Stimulated activated CD8-positive, alpha-beta memory T cell treated with anti-CD3 and anti-CD28 coated beads, Interleukin-7, amount 100 ng/mL, for 1 hour (primary cell): ENCODE results near the gene RHBDF2.
"Not testable (repeated sequence)": the region's sequence is repeated elsewhere in the genome, so short reads cannot be mapped to it uniquely, and the experiment has no call there.

Source experiments
- DNase-seq, 2 donors: peaks; one replicate each; pipeline ENCODE4 v3.0.0-alpha.2; 2020; ENCODE audit warnings: low read depth in 2 of 2

The RHBDF2 gene

DNA sequence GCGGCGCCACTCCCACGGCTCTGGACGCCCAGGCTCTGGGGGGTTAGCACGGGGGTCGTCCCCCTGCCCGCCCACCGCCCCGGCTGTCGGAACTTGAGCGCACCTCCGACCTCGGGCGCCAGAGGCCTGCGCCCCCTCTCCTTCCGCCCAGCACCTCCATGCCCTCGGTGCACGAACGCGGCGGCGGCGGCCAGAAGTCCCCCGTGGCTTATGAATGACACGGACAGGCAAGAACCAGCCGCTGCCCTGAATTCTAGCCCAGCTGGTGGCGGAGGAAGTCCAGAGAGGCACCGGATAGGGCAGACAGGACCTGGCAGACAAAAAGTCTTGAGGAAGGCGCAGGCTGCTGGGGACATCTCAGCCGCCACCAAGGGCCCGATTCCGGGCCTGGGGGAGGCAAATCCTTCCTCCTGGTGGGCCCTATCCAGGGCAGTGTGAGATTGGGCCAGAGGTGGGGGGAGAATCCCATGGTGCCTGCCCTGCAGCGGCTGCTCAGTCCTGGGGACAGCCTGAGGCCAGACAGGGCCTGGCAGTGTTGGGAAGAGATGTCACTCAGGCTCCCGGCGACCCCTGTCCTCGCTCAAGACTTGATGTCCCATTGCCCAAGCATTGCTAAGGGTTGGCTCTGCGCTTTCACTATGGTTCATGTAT, 37.2 kb upstream of the RHBDF2 start:
- DNase-seq: no peak

DNA sequence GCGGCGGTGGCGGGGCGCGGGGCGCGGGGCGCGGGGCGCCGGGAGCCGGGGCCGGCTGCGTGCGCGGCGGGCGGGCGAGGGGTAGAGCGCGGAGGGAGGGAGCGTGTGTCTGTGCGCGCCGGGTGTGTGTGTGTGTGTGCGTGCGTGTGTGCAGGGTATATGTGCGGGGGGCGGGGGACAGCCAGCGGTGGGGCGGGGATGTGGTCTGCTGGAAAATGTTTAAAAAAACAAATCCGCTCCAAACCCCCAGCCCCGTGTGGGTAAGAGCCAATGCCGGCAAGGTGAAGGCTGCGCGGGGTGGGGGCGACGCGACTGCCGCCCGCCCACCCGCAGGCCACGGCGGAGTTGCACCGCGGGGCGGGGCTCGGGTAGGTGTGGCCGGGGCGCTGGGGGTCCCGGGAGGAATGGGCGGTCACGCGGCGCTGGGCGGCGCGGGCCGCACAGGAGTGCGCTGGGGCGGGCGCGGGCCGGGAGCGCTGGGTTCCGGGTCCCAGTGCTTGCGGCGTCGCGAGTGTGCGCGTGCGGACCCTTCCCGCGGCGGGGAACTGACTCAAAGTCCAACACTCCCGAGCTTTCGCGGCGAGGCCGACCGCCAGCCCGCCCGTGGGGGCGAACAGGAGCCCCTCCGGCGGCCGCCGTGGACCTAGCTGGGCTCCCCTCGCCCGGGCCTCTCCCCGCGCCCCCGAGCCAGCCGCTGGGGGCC, 36.5 kb upstream of the RHBDF2 start, which contains the start of gene CYGB:
CYGB (minus strand) TSS at position 132 of the 703 bp plus-strand sequence. CDS start 167 bp downstream, outside the sequence.
- DNase-seq: no peak

- no peak for DNase-seq
Measured at GRCh38 chr17:76537288-76537577, 36.0 kb upstream of the RHBDF2 start.

DNA sequence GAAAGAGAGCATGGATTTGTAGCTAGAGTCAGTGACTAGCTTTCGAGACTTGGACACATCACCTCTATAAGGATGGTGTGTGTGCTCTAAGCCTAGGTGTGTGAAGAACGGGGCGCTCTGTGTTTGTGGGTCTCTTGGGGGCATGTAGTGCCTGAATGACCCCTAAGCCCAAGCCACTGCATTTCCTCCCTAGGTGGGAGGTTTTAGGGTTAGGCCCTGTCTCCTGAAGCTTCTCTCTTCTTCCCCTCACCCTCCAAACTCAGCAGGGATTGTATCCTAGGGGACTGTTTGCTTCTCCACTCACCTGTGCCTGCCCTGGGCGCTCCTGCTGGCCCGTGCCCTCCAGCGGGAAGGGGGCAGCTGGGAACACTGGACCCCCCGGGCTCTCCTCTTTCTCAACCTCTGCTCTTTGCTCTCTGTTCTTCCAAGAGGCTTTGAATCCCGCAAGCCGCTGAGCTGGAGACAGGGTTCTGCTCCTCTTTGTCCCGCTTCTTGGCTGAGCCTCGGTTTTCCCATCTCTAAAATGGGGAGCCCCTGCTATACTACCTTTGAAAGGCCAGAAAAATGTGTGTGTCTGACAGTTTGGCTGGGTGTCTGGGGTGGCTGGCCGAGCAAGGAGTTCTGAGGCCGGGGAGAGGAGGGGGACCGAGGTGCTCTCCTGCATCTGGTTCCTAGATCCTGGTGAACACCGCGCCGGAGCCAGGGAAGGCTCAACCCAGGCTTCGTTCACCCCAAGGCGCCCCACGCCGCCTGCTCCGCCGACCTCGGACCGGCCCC, 35.5 kb upstream of the RHBDF2 start:
- no peak for DNase-seq

DNA sequence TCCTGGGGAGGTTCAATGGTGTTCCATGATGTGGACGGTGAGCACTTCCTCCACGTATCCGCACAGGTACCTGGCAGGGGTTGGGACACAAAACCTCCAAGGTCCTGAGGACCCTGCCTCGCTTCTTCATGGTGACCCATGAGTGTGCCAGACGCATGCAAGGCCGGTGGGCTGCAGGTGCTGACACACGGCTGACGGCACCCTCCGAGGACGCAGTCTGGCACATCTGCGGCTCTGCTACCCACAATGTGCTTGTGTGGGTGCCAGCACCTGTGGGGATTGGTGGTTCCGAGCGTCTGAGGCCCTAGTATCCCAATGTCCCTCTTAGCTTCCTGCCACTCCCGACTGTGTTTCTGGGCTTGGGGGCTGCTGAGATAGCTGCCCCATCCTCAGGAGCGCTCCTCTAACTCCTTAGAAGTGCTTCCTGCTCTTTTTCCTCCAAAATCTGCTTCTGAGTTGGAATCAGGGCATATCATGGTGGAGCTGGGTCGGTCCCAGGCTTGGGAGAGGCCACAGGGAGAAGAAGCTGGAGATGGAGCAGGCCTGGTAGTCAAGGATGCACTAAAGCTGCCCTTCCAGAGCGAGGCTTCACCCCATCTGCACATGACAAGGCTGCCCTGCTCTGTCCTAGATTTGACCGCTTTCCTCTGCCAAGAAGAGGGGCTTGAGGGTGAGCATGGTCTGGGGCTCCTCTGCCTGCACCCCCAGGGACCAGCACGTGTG, 34.7 kb upstream of the RHBDF2 start:
- no peak for DNase-seq

DNA sequence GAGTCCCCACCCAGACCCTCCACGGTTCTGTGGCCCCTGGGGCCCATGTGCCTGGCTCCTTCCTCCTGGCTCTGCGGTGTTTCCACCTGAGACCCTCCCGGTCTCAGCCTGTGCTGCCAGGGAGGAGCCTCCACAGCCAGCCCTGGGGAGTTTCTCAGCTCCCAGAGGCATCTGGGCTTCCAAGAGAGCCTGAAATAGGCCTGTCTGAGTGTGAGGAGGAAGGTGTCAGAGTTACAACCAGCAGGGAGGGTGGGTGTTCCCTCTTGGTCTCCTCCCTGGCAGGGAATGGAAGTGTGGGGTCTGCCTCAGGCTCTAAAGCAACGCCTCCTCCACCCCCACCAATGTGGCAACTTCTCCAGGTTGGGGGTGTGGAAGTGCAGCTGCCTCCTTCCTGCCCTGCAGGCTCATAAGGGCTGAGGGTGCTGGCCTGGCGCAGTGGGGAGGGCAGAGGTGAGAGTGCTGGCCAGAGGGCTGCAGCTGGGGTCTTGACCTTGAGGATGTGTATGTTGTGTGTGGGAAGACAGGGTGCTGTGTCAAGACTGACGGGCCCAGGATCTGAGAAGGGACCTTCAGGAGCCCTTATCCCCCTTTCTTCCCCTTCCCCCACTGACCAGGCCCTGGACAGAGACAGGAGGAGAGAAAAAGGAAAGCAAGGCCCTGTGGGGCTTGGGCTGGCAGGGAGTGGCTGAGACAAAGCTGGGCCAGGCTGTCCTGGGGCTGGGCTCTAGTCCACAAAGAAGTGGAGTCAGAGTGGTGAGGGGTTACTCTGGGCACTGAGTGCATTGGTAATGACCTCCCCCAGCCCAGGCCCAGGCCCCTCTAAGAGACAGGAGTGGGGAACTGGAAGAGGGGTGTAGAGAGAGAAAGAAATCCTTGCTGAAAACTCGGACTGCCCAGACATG, 33.9 kb upstream of the RHBDF2 start:
- no peak for DNase-seq

DNA sequence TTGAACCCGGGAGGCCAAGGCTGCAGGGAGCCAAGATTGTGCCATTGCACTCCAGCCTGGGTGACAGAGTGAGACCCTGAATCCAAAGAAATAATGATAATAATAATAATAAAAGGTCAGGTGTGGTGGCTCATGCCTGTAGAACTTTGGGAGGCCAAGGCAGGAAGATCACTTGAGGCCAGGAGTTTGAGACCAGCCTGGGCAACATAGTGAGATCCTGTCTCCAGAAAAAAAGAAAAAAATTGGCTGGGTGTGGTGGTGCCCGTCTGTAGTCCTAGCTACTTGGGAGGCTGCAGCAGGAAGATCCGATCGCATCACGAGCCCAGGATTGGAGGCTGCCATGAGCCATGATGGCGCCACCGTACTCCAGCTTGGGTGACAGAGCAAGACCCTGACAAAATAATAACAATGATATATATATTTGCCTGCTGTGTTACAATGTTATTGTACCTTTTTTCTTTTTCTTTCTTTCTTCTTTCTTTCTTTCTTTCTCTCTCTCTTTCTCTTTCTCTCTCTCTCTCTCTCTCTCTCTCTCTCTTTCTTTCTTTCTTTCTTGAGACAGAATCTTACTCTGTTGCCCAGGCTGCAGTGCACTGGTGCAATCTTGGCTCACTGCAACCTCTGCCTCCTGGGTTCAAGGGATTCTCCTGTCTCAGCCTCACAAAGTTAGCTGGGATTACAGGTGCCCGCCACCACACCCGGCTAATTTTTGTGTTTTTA, 32.6 kb upstream of the RHBDF2 start:
- DNase-seq: not testable (repeated sequence)

DNA sequence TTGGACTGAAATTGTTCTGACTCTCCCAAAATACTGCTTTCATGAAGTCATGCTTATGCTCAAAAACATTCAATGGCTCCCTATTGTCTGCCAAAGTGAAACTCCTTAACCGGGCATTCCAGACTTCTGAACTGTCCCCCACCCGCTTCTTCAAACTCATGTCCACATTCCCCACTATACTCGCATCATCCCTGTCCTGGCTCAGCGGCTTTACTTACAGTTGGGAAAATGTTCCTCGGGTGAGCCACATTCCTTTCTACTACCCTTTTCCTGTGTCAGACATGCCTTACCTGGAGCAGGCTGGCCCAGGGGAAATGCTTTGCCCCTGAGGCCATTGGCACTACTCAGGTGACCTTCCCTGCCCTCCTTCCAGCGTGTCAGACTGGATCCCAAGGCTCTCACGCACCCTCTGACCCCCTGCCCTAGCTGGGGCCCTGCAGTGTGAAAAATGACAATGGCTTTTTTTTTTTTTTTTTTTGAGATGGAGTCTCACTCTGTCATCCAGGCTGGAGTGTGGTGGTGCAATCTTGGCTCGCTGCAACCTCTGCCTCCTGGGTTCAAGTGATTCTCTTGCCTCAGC, 30.9 kb upstream of the RHBDF2 start:
- DNase-seq: no peak

GRCh38 chr17:76531486-76532038, 30.3 kb upstream of the RHBDF2 start:
- DNase-seq: no peak

DNA sequence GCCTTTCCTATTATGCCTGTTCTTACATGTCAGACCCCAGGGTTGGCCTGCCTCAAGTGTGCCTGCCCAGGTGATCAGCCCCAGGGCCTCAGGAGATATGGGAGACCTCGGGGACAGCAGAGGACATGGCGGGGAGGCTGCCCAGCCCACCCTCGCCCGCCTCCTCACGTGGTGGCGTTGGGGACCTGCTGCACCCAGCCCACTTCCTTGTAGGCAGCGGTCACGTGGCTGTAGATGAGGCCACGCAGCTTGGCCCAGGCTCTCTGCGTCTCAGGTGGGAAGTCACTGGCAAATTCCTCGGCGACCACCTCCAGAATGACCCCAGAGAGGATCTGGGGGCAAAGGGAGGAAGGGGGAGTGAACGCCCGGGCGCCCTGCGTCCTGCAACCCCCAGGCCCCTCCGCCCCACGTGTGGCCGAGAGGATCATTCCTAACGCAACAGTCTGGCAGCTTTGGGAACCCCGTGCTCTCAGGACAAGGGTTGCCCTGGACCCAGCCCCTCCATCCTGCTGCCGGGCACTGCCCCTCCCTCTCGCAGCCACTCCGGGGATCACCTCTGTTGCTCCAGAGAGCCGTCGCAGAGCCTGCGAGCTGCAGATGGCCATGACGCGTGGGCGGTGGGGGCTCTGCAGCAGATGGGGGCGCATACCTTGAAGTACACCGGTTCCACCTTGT, 29.7 kb upstream of the RHBDF2 start:
- DNase-seq: no peak

DNA sequence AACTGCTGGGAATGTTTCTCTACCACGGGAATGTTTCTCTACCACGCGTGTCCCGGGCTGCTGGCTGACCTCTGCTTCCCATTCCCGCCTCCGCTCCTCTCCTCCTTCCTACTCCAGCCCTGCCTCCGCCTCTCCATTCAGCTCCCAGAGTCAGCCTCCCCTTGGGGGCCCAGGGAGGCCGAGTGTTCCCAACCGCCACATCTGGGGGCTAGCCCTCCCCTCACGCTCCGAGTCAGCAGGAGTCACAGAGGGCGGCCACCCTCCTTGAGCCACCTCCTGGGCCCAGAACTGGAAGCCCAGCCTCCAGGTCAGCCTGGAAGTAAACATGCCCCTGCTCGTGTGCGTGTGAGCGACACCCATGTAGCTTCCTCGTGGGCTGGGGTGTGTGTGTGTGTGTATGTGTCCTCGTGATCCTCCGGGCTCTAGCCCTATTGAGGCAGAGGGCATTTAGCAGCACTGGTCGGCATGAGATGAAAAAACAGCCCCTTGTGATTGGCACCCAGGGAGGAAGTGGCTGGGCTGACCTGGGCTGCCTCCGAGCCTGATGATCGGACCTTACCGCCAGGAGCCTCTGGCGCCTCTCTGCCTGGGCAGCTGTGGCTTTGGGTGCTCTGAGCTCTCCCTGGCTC, 29.0 kb upstream of the RHBDF2 start:
- no peak for DNase-seq

DNA sequence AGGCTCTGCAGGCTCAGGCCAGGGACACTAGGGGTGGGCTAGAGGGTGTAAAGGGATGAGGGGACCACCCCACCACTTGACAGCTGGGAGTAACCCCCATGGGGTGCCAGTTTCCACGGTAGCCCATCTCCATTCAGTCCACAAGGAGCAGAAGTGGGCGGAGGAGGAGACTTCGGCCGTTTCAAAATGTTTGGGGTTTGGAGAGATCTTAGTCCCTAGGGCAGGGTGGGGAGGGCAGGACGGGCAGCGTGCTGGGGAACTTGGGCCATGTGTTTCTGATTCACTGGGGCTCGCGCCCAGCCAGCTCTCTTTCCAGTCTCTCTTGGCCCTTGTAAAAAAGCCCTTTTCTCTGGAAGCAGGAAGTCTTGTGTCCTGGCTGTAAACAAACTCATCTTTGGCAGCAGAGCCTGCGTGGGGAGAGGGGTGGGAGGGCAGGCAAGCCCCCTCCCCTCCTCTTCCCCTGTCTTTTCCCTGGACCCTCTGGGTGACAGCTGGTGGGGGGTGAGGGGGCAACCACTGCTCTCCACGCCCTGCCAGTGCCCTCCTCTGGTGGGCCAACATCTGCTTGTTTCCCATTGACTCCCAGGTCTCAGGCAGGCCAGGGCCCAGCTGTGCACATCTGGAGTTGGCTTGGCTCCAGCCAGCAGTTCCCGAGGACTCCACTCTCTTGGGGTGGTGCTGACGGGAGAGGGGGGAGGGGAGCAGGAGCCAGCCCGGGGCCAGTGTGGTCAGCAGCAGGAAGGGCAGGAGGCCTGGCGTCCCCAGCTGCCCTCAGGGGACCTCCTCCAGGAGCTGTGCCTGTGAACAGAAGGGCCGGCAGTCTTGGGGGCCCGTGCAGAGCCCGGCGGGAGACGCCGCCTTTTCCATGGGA, 28.2 kb upstream of the RHBDF2 start:
- no peak for DNase-seq

GRCh38 chr17:76528528-76529223, 27.5 kb upstream of the RHBDF2 start:
- DNase-seq: no peak

GRCh38 chr17:76528156-76528527, 26.9 kb upstream of the RHBDF2 start:
- DNase-seq: no peak

DNA sequence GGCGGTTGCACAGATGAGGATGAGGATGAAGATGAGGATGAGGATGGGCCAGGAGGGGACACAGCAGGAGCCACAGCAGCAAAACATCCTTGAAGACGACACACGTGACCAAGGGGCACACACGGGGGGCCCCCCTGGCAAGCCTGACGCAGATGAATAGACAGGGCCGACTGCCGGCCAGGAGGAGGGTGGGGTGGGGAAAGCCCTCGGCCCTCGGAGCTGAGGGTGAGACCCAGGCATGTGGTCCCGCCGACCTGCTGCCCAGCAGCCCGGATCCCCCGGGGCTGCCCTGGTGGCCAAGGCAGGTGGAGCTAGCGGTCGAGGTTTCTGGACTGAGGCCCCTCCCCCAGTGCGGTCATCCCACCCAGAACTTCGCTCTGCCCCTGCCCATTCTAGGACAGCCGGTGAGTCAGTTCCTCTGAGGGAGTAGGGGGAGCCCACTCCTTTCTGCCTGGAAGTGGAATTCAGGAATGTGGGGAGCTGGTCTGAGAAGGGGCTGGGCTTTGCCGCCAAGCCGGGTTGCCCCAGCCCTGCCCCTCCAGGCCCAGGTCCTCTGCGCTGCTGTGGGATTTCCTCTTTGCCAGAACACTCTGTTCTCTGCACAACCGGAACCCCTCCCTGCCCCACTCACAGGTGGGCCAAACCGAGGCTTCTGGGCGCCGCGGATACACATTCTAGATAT, 26.3 kb upstream of the RHBDF2 start:
- peak in 1 of 2 donors; percentile 23 for DNase-seq

DNA sequence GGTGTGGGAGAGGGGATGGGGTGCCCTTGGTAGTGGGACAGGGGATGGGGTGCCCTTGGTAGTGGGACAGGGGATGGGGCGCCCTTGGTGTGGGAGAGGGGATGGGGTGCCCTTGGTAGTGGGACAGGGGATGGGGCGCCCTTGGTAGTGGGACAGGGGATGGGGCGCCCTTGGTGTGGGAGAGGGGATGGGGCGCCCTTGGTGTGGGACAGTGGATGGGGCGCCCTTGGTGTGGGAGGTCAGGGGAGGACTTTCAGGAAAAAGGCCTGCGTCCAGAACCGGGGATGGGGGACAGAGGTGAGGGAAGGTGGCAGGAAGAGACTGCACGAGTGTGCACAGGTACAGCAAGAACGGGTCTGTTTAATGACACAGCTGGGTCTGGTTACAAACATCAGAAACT, 25.8 kb upstream of the RHBDF2 start:
- not testable (repeated sequence) for DNase-seq

- DNase-seq: not testable (repeated sequence)
Measured at GRCh38 chr17:76525513-76525833, 24.2 kb upstream of the RHBDF2 start.
